ENCODE measurements around the gene RUSC2. TPM values are rescaled to one million over a fixed set of nuclear protein-coding genes. Genes with fewer than 3 reads are reported as not detected.

Gene RUSC2
- total and polyA plus RNA-seq, 2 donors (not counting 1 experiment from before 2014, with no cell fraction given): 0.27 to 0.76 TPM

- Histone ChIP-seq H3K36me3 (replicated peaks in 1 of 2; ENCODE audit: control extremely low read depth in 1 of 2, control insufficient read depth in 1 of 2, extremely low read depth in 1 of 2, insufficient read depth in 2 of 2, low read length in 1 of 2) (no peaks in the 10 kb centered on the region), H3K27me3 (replicated peaks in 1 of 4; ENCODE audit: control extremely low read depth in 1 of 4, control insufficient read depth in 3 of 4, insufficient read depth in 4 of 4, low read length in 3 of 4) (peaks cover 0 to 4% (median 0%) of the 10 kb centered on the region in 4 experiments), H3K9me3 (ENCODE audit: control extremely low read depth in 1 of 3, control insufficient read depth in 2 of 3, insufficient read depth in 1 of 3, low read length in 2 of 3) (peaks cover 0 to 2% (median 0%) of the 10 kb centered on the region in 3 donors), H3K9ac (ENCODE audit: low read length) (no peak overlapping the region), H3K4me1 (ENCODE audit: control insufficient read depth in 2 of 2, insufficient read depth in 2 of 2, low read length in 2 of 2) (no peaks in the 10 kb centered on the region), H3K4me2 (replicated peaks; ENCODE audit: low read depth, low read length, poor library complexity, severe bottlenecking) (no peak overlapping the region), H3K4me3 (ENCODE audit: control extremely low read depth in 1 of 5, extremely low read depth in 1 of 5, insufficient read depth in 1 of 5, low read depth in 2 of 5, low read length in 4 of 5) (no peak overlapping the region), H3K79me2 (ENCODE audit: control insufficient read depth, insufficient read depth, low read length) (no peaks in the 10 kb centered on the region), H3K27ac (ENCODE audit: low read length in 2 of 2) (no peak overlapping the region), H2AFZ (ENCODE audit: insufficient read depth, low read depth, low read length, poor library complexity, severe bottlenecking) (no peak overlapping the region), H4K20me1 (ENCODE audit: control insufficient read depth, insufficient read depth, low read length, poor library complexity, severe bottlenecking) (no peaks in the 10 kb centered on the region)
- ATAC-seq (ENCODE audit: low read depth) (no peak), DNase-seq (no peak)
- ChIA-PET CTCF (interaction anchor here (1.3 kb wide), 1 partner anchor 22 kb away, joined by 5 read pairs; no protein-coding TSS in a partner anchor), POLR2A (no interaction called here)
- no peak for TF ChIP-seq CTCF (IDR thresholded peaks at IDR 0.05)
- no peak for TF ChIP-seq EZH2 (IDR thresholded peaks at IDR 0.05; ENCODE audit: borderline replicate concordance, insufficient read depth, low read depth, low read length, poor library complexity, severe bottlenecking)
- Mint-ChIP-seq H3K4me3 (no peak overlapping the region), H3K27me3 (peaks cover 21% of the 10 kb centered on the region), H3K9me3 (ENCODE audit: insufficient read depth) (no peaks in the 10 kb centered on the region), H3K4me1 (peaks cover 2% of the 10 kb centered on the region), H3K27ac (no peak overlapping the region)
- no CpG with 5 or more reads among the region's 1 CpG for WGBS (ENCODE audit: insufficient coverage)
- intact Hi-C loops (cut with micrococcal nuclease): no loop called here
Measured at GRCh38 chr9:35500130-35500748, 10.3 kb downstream of the RUSC2 start.

GRCh38 chr9:35501946-35502345 lies 12.0 kb downstream of the RUSC2 start:
- H3K27me3 ChIP-seq (replicated peaks in 1 of 4; ENCODE audit: control extremely low read depth in 1 of 4, control insufficient read depth in 3 of 4, insufficient read depth in 4 of 4, low read length in 3 of 4): peaks cover 0 to 4% (median 0%) of the 10 kb centered on the region in 4 experiments
- no peak overlapping the region for H3K9ac ChIP-seq (ENCODE audit: low read length)
- no peaks in the 10 kb centered on the region for H3K79me2 ChIP-seq (ENCODE audit: control insufficient read depth, insufficient read depth, low read length)
- H2AFZ ChIP-seq (ENCODE audit: insufficient read depth, low read depth, low read length, poor library complexity, severe bottlenecking): no peak overlapping the region
- WGBS (ENCODE audit: insufficient coverage): 100% methylated on average over 1 of the region's 1 CpG
- H3K9me3 ChIP-seq (ENCODE audit: control extremely low read depth in 1 of 3, control insufficient read depth in 2 of 3, insufficient read depth in 1 of 3, low read length in 2 of 3): peaks cover 0 to 2% (median 0%) of the 10 kb centered on the region in 3 donors
- no peaks in the 10 kb centered on the region for H4K20me1 ChIP-seq (ENCODE audit: control insufficient read depth, insufficient read depth, low read length, poor library complexity, severe bottlenecking)
- no peak overlapping the region for H3K4me3 ChIP-seq (ENCODE audit: control extremely low read depth in 1 of 5, extremely low read depth in 1 of 5, insufficient read depth in 1 of 5, low read depth in 2 of 5, low read length in 4 of 5)
- Mint-ChIP-seq H3K4me1 (no peaks in the 10 kb centered on the region), H3K4me3 (no peak overlapping the region), H3K9me3 (ENCODE audit: insufficient read depth) (no peaks in the 10 kb centered on the region), H3K27ac (no peak overlapping the region), H3K27me3 (peaks cover 19% of the 10 kb centered on the region)
- intact Hi-C loops (cut with micrococcal nuclease): no loop called here
- CTCF ChIA-PET: no interaction called here
- no peak overlapping the region for H3K4me2 ChIP-seq (replicated peaks; ENCODE audit: low read depth, low read length, poor library complexity, severe bottlenecking)
- TF ChIP-seq CTCF (IDR thresholded peaks at IDR 0.05): no peak
- no peak for TF ChIP-seq EZH2 (IDR thresholded peaks at IDR 0.05; ENCODE audit: borderline replicate concordance, insufficient read depth, low read depth, low read length, poor library complexity, severe bottlenecking)
- H3K36me3 ChIP-seq (replicated peaks in 1 of 2; ENCODE audit: control extremely low read depth in 1 of 2, control insufficient read depth in 1 of 2, extremely low read depth in 1 of 2, insufficient read depth in 2 of 2, low read length in 1 of 2): no peaks in the 10 kb centered on the region
- no peak overlapping the region for H3K27ac ChIP-seq (ENCODE audit: low read length in 2 of 2)
- no peak for DNase-seq
- ATAC-seq (ENCODE audit: low read depth): no peak
- H3K4me1 ChIP-seq (ENCODE audit: control insufficient read depth in 2 of 2, insufficient read depth in 2 of 2, low read length in 2 of 2): no peaks in the 10 kb centered on the region
- POLR2A ChIA-PET: no interaction called here

Data from B cell (primary cell).